NCI-H146 treated with DMSO at 0.1 percent for 48 hours (cell line): Measurements from ENCODE around the gene OLFML1.

Source experiments
- DNase-seq: peaks from one replicate; lab custom pipeline; 2025; ENCODE audit not compliant: unreplicated experiment; lab: John Stamatoyannopoulos, UW

OLFML1 gene

GRCh38 chr11:7473717-7474116 is 11.6 kb upstream of the OLFML1 start:
- DNase-seq = no peak

- DNase-seq = no peak
These were observed 5.2 kb upstream of the OLFML1 start for GRCh38 chr11:7480113-7480512.

- DNase-seq = no peak
These were observed 1.2 kb upstream of the OLFML1 start for GRCh38 chr11:7484131-7484530.

GRCh38 chr11:7484645-7485044 is 661 bp upstream of the OLFML1 start:
- DNase-seq = no peak

- no peak for DNase-seq
These were observed 933 bp downstream of the OLFML1 start for GRCh38 chr11:7486098-7486780.

GRCh38 chr11:7486781-7487140 is 1.5 kb downstream of the OLFML1 start:
- DNase-seq = no peak

GRCh38 chr11:7487360-7487759 is 2.1 kb downstream of the OLFML1 start:
- DNase-seq = no peak

- no peak for DNase-seq
These were observed 3.4 kb downstream of the OLFML1 start for GRCh38 chr11:7488681-7489080.

- no peak for DNase-seq
These were observed 4.1 kb downstream of the OLFML1 start for GRCh38 chr11:7489376-7489775.

GRCh38 chr11:7490054-7490453 is 4.7 kb downstream of the OLFML1 start:
- no peak for DNase-seq

- DNase-seq = no peak
These were observed 5.2 kb downstream of the OLFML1 start for GRCh38 chr11:7490535-7490934.

- DNase-seq = no peak
These were observed 6.9 kb downstream of the OLFML1 start for GRCh38 chr11:7492253-7492652.

- no peak for DNase-seq
These were observed 8.4 kb downstream of the OLFML1 start for GRCh38 chr11:7493670-7494069.

- no peak for DNase-seq
These were observed 8.9 kb downstream of the OLFML1 start for GRCh38 chr11:7494086-7494745.

GRCh38 chr11:7495882-7496551 is 10.7 kb downstream of the OLFML1 start:
- DNase-seq = no peak

- DNase-seq = no peak
These were observed 12.9 kb downstream of the OLFML1 start for GRCh38 chr11:7498193-7498592.

- DNase-seq = no peak
These were observed 13.8 kb downstream of the OLFML1 start for GRCh38 chr11:7499081-7499480.

- DNase-seq = no peak
These were observed 14.9 kb downstream of the OLFML1 start for GRCh38 chr11:7500251-7500650.

GRCh38 chr11:7501251-7501650 is 15.9 kb downstream of the OLFML1 start:
- no peak for DNase-seq

- DNase-seq = no peak
These were observed 16.6 kb downstream of the OLFML1 start for GRCh38 chr11:7501894-7502293.

- no peak for DNase-seq
These were observed 20.9 kb downstream of the OLFML1 start for GRCh38 chr11:7506243-7506642.

GRCh38 chr11:7508087-7508486 is 22.8 kb downstream of the OLFML1 start:
- no peak for DNase-seq
